Endodermal cell (in vitro differentiated cells): Measurements from ENCODE around the gene SPTLC3. TPM values are rescaled to one million over a fixed set of nuclear protein-coding genes. Genes with fewer than 3 reads are reported as not detected.

Experiments
- DNase-seq: peaks from one replicate; pipeline ENCODE4 v3.0.0-alpha.2; 2017
- H3K27ac ChIP-seq: 2 replicates; pipeline ENCODE4 v1.5.1; 2013; ENCODE audit warnings: mild to moderate bottlenecking, low read depth, low read length, moderate library complexity
- H3K27me3 ChIP-seq: 2 replicates; pipeline ENCODE4 v1.6.1; 2013; ENCODE audit warnings: mild to moderate bottlenecking, low read length, moderate library complexity; ENCODE audit not compliant: insufficient read depth, control insufficient read depth, poor library complexity, severe bottlenecking
- H3K36me3 ChIP-seq: 2 replicates; pipeline ENCODE4 v1.7.0; 2013; ENCODE audit warnings: mild to moderate bottlenecking, low read length, moderate library complexity; ENCODE audit not compliant: control insufficient read depth, insufficient read depth
- H3K4me1 ChIP-seq: one replicate; pipeline ENCODE4 v1.7.0; 2013; ENCODE audit warnings: low read length; ENCODE audit not compliant: control insufficient read depth, insufficient read depth
- H3K4me3 ChIP-seq: 2 replicates; pipeline ENCODE4 v1.5.1; 2013; ENCODE audit warnings: mild to moderate bottlenecking, low read length, moderate library complexity
- H3K9ac ChIP-seq: 2 replicates; pipeline ENCODE4 v1.6.1; 2013; ENCODE audit warnings: mild to moderate bottlenecking, low read length, moderate library complexity; ENCODE audit not compliant: poor library complexity, severe bottlenecking; ENCODE audit errors: extremely low read depth
- H3K9me3 ChIP-seq: 2 replicates; pipeline ENCODE4 v1.6.1; 2013; ENCODE audit warnings: mild to moderate bottlenecking, low read length, moderate library complexity; ENCODE audit not compliant: control insufficient read depth
- H3K27ac Mint-ChIP-seq: 2 replicates; pipeline ENCODE4 v1.8.0; 2020; ENCODE audit warnings: mixed read lengths
- H3K27me3 Mint-ChIP-seq: 2 replicates; pipeline ENCODE4 v1.8.0; 2021; ENCODE audit warnings: mild to moderate bottlenecking, mixed read lengths; ENCODE audit not compliant: insufficient read depth
- H3K36me3 Mint-ChIP-seq: 2 replicates; pipeline ENCODE4 v1.8.0; 2020; ENCODE audit warnings: low read depth, mixed read lengths
- H3K4me1 Mint-ChIP-seq: 2 replicates; pipeline ENCODE4 v1.8.0; 2020; ENCODE audit warnings: mixed read lengths
- H3K4me3 Mint-ChIP-seq: 2 replicates; pipeline ENCODE4 v1.8.0; 2020; ENCODE audit warnings: mild to moderate bottlenecking, moderate library complexity, mixed read lengths
- H3K9me3 Mint-ChIP-seq: 2 replicates; pipeline ENCODE4 v1.8.0; 2020; ENCODE audit warnings: mild to moderate bottlenecking, mixed read lengths
- WGBS, 2 experiments: methylation state at CpG; one replicate each; pipeline versions ENCODE4 v1.1.5 to v1.1.7; 2013; ENCODE audit warnings: missing lambda C conversion rate in 2 of 2, mixed read lengths in 1 of 2; ENCODE audit not compliant: insufficient coverage in 1 of 2, insufficient read length in 1 of 2; 5-methylcytosine and 5-hydroxymethylcytosine counted together
- total RNA-seq, 2 donors: library from RNA; stranded (reverse); fragmentation: NEBNext Ultra II Directional in 1 of 2; extraction: Animal tissue kit (Norgen Biotek cat#: 25700) in 1 of 2; gene quantifications; 2 replicates in 1 of 2; 3 replicates in 1 of 2; pipeline ENCODE4 v1.2.1, GENCODE V29; 2021
- TF ChIP-seq, protein P1 (sequence below): fragments of 200-600 bp; sonication (generic); conservative IDR thresholded peaks from 2 replicates; pipeline ENCODE4 v1.5.0; 2021; ENCODE audit warnings: antibody characterized with exemption, mild to moderate bottlenecking

The SPTLC3 gene
- total RNA-seq, 2 donors from 2014 or later: 1.6 TPM

DNA sequence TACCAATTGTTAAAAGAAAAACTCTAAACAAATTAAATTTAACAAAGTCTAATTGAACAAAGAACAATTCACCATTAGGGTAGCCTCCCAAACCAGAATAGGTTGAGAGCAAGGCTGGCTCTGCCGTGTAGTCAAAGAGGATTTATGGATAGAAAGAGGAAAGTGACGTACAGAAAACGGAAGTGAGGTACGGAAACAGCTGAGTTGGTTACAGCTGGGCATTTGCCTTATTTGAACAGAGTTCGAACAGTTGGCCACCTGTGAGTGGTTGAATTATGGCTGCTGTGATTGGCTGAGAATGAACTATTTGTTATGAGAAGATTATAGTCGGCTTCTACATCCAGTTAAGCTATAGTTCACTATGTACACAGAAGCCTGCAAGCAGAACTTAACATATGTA is 193.8 kb downstream of the SPTLC3 start:
- Mint-ChIP-seq H3K36me3 (no peaks in the 10 kb centered on the region), H3K27ac (no peak overlapping the region), H3K4me1 (peaks cover 10% of the 10 kb centered on the region), H3K27me3 (peaks cover 17% of the 10 kb centered on the region), H3K4me3 (no peak overlapping the region), H3K9me3 (no peaks in the 10 kb centered on the region)
- no peaks in the 10 kb centered on the region for H3K27me3 ChIP-seq
- no peaks in the 10 kb centered on the region for H3K36me3 ChIP-seq
- DNase-seq: no peak
- WGBS, 2 experiments: 91 to 96% methylated on average over 4 to 6 of the region's 6 CpGs
- H3K9ac ChIP-seq: no peak overlapping the region
- no peak overlapping the region for H3K4me3 ChIP-seq
- H3K9me3 ChIP-seq: no peaks in the 10 kb centered on the region
- no peak overlapping the region for H3K27ac ChIP-seq
- TF ChIP-seq, protein P1, sequence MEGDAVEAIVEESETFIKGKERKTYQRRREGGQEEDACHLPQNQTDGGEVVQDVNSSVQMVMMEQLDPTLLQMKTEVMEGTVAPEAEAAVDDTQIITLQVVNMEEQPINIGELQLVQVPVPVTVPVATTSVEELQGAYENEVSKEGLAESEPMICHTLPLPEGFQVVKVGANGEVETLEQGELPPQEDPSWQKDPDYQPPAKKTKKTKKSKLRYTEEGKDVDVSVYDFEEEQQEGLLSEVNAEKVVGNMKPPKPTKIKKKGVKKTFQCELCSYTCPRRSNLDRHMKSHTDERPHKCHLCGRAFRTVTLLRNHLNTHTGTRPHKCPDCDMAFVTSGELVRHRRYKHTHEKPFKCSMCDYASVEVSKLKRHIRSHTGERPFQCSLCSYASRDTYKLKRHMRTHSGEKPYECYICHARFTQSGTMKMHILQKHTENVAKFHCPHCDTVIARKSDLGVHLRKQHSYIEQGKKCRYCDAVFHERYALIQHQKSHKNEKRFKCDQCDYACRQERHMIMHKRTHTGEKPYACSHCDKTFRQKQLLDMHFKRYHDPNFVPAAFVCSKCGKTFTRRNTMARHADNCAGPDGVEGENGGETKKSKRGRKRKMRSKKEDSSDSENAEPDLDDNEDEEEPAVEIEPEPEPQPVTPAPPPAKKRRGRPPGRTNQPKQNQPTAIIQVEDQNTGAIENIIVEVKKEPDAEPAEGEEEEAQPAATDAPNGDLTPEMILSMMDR: no peak
- no peaks in the 10 kb centered on the region for H3K4me1 ChIP-seq

- Histone ChIP-seq H3K4me3 (no peak overlapping the region), H3K27ac (no peak overlapping the region), H3K36me3 (no peaks in the 10 kb centered on the region), H3K27me3 (no peaks in the 10 kb centered on the region), H3K4me1 (no peaks in the 10 kb centered on the region), H3K9me3 (no peaks in the 10 kb centered on the region), H3K9ac (no peak overlapping the region)
- Mint-ChIP-seq H3K36me3 (no peaks in the 10 kb centered on the region), H3K27me3 (peaks cover 16% of the 10 kb centered on the region), H3K9me3 (no peaks in the 10 kb centered on the region), H3K4me1 (peaks cover 4% of the 10 kb centered on the region), H3K27ac (no peak overlapping the region), H3K4me3 (no peak overlapping the region)
- DNase-seq: no peak
- 69 to 84% methylated on average over 3 to 4 of the region's 4 CpGs for WGBS, 2 experiments
- TF ChIP-seq, protein P1: no peak
Observed at GRCh38 chr20:13205425-13205824, 196.7 kb downstream of the SPTLC3 start.

DNA sequence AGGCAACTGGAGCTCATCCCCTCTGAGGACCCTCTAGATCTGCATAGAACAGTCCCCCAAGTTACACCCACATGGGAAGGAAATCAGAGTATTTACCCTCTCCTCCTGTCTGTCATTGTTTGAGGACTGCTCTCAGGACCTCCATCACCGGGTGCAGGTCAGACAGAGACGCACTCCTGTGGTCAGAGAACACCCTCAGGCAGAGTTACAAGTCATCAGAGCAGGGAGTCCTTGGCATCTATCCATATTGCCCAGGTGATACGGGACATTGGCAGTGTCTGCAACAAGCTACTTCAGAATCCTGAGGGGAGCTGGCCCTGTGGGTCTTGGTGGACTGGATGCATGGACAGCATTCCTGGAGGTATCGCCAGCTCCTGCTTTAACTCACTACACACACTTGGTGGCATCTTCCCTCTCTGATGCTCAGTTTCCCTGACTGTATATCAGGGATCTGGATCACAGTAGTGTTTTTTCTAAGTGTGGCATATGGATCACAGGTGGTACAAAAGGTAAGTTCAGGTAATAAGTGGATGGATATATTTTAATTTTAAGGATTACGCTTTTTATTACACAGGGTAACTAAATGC is 197.2 kb downstream of the SPTLC3 start:
- H3K36me3 Mint-ChIP-seq: no peaks in the 10 kb centered on the region
- H3K27me3 Mint-ChIP-seq: peaks cover 16% of the 10 kb centered on the region
- Histone ChIP-seq H3K4me3 (no peak overlapping the region), H3K4me1 (no peaks in the 10 kb centered on the region), H3K27ac (no peak overlapping the region), H3K9ac (no peak overlapping the region), H3K9me3 (no peaks in the 10 kb centered on the region), H3K27me3 (no peaks in the 10 kb centered on the region), H3K36me3 (no peaks in the 10 kb centered on the region)
- TF ChIP-seq, protein P1: no peak
- H3K4me1 Mint-ChIP-seq: peaks cover 3% of the 10 kb centered on the region
- H3K4me3 Mint-ChIP-seq: no peak overlapping the region
- DNase-seq: no peak
- no peaks in the 10 kb centered on the region for H3K9me3 Mint-ChIP-seq
- no peak overlapping the region for H3K27ac Mint-ChIP-seq
- WGBS, 2 experiments: 85 to 94% methylated on average over 3 to 4 of the region's 5 CpGs
